ENCODE results near the gene MAGI3.

- TF ChIP-seq, protein P1, sequence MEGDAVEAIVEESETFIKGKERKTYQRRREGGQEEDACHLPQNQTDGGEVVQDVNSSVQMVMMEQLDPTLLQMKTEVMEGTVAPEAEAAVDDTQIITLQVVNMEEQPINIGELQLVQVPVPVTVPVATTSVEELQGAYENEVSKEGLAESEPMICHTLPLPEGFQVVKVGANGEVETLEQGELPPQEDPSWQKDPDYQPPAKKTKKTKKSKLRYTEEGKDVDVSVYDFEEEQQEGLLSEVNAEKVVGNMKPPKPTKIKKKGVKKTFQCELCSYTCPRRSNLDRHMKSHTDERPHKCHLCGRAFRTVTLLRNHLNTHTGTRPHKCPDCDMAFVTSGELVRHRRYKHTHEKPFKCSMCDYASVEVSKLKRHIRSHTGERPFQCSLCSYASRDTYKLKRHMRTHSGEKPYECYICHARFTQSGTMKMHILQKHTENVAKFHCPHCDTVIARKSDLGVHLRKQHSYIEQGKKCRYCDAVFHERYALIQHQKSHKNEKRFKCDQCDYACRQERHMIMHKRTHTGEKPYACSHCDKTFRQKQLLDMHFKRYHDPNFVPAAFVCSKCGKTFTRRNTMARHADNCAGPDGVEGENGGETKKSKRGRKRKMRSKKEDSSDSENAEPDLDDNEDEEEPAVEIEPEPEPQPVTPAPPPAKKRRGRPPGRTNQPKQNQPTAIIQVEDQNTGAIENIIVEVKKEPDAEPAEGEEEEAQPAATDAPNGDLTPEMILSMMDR (IDR thresholded peaks at IDR 0.05): no peak
- TF ChIP-seq POLR2A (IDR thresholded peaks at IDR 0.05): no peak
Observed at GRCh38 chr1:113587475-113587874, 197.2 kb downstream of the MAGI3 start.
